22Rv1 (cell line): ENCODE results near the gene IGF2R.
"Not testable (repeated sequence)": the region's sequence is repeated elsewhere in the genome, so short reads cannot be mapped to it uniquely, and the experiment has no call there.

Experiments
- H3K27ac ChIP-seq: fragments of 450-650 bp; 2 replicates; pipeline ENCODE4 v1.5.1; 2017
- ZFX ChIP-seq: fragments of 450-650 bp; IDR thresholded peaks from 2 replicates; pipeline ENCODE4 v1.6.1; 2017; ENCODE audit warnings: antibody characterized with exemption, borderline replicate concordance
- TF ChIP-seq, protein P1 (sequence below): fragments of 450-650 bp; IDR thresholded peaks from 2 replicates; pipeline ENCODE4 v1.5.1; 2017; ENCODE audit warnings: mild to moderate bottlenecking

Gene IGF2R

GRCh38 chr6:159998538-159998937 is 29.7 kb downstream of the IGF2R start:
- H3K27ac ChIP-seq: no peak overlapping the region
- TF ChIP-seq ZFX: no peak
- TF ChIP-seq, protein P1, sequence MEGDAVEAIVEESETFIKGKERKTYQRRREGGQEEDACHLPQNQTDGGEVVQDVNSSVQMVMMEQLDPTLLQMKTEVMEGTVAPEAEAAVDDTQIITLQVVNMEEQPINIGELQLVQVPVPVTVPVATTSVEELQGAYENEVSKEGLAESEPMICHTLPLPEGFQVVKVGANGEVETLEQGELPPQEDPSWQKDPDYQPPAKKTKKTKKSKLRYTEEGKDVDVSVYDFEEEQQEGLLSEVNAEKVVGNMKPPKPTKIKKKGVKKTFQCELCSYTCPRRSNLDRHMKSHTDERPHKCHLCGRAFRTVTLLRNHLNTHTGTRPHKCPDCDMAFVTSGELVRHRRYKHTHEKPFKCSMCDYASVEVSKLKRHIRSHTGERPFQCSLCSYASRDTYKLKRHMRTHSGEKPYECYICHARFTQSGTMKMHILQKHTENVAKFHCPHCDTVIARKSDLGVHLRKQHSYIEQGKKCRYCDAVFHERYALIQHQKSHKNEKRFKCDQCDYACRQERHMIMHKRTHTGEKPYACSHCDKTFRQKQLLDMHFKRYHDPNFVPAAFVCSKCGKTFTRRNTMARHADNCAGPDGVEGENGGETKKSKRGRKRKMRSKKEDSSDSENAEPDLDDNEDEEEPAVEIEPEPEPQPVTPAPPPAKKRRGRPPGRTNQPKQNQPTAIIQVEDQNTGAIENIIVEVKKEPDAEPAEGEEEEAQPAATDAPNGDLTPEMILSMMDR: no peak

GRCh38 chr6:159999240-159999671 is 30.4 kb downstream of the IGF2R start:
- no peak for TF ChIP-seq ZFX
- TF ChIP-seq, protein P1: no peak
- H3K27ac ChIP-seq: no peak overlapping the region

GRCh38 chr6:160000280-160000704 is 31.4 kb downstream of the IGF2R start:
- TF ChIP-seq ZFX: no peak
- TF ChIP-seq, protein P1: no peak
- no peak overlapping the region for H3K27ac ChIP-seq

DNA sequence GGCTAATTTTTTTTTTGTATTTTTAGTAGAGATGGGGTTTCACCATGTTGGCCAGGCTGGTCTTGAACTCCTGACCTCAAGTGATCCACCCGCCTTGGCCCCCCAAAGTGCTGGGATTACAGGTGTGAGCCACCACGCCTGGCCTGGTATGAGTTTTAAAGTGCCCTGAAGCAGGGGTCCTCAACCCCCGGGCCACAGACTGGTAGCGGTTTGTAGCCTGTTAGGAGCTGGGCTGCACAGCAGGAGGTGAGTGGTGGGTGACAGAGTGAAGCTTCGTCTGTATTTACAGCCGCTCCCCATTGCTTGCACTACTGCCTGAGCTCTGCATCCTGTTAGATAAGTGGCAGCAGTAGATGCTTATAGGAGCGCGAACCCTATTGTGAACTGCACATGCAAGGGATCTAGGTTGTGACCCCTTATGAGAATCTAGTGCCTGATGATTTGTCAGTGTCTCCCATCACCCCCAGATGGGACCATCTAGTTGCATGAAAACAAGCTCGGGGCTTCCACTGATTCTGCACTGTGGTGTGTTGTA is 32.1 kb downstream of the IGF2R start:
- H3K27ac ChIP-seq: not testable (repeated sequence)

GRCh38 chr6:160002882-160003281 is 34.0 kb downstream of the IGF2R start:
- H3K27ac ChIP-seq: no peak overlapping the region
- TF ChIP-seq, protein P1: no peak
- no peak for TF ChIP-seq ZFX

DNA sequence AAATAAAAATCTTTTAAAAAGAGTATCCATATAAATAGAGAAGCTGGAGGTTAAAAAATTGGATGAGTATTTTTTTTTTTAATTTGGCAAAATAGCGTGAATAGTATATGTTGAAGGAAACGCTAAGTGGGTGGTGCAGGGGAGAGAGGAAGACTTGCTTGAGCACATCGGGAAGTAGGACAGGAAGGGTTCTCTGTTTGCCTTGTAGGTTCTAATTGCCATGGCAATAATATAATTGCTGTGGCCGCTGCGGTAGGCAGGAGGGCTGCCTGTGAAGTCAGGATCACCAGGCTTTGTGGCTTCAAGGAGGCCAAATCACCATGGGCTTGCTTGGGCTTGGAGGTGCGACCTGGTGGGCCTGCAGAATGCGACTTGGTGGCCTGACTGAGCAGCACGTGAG is 35.1 kb downstream of the IGF2R start:
- TF ChIP-seq ZFX: no peak
- TF ChIP-seq, protein P1: no peak
- no peak overlapping the region for H3K27ac ChIP-seq

DNA sequence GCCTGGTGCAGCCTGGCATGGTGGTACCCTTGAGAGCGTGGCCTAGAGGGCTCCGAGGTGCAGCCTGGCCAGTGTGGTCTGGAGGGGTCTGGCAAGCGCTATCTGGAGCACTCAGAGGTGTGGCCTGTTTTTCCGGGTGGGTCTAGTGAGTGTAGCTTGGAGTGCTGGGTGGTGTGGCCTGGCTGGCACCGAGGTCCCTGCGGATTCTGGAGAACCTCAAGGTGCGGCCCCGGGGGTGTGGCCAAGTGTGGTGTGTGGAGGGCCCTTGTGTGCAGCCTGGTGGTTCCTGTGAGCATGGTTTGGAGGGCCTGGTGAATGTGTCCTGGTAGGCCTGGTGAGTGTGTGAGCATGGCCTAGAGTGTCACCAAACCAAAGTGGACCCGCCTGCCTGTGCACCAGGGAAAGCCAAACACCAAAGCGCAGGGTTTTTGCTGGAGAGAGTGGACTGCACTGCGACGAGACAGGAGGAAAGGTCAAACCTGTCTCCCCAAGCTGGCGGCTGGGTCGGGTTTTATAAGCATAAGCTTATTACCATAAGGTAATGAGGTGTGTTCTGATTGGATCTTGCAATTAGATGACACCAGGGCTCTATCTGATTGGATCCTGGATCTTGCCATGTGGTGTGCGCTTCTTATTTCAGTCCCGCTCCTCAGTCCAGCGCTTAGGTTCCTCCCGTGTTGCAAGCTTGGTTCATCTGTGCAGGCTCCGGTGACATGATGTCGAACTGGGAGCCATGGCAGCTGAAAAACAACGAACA is 35.7 kb downstream of the IGF2R start:
- TF ChIP-seq, protein P1: no peak
- no peak for TF ChIP-seq ZFX
- no peak overlapping the region for H3K27ac ChIP-seq
